ENCODE measurements around the gene ADO.

GRCh38 chr10:62813453-62813852 lies 8.9 kb downstream of the ADO start:
- TF ChIP-seq FOXM1 (IDR thresholded peaks at IDR 0.05; ENCODE audit: low read depth) = no peak
- TF ChIP-seq POLR2AphosphoS5 (IDR thresholded peaks at IDR 0.05; ENCODE audit: low read depth, low read length) = no peak
- TF ChIP-seq, protein P1, sequence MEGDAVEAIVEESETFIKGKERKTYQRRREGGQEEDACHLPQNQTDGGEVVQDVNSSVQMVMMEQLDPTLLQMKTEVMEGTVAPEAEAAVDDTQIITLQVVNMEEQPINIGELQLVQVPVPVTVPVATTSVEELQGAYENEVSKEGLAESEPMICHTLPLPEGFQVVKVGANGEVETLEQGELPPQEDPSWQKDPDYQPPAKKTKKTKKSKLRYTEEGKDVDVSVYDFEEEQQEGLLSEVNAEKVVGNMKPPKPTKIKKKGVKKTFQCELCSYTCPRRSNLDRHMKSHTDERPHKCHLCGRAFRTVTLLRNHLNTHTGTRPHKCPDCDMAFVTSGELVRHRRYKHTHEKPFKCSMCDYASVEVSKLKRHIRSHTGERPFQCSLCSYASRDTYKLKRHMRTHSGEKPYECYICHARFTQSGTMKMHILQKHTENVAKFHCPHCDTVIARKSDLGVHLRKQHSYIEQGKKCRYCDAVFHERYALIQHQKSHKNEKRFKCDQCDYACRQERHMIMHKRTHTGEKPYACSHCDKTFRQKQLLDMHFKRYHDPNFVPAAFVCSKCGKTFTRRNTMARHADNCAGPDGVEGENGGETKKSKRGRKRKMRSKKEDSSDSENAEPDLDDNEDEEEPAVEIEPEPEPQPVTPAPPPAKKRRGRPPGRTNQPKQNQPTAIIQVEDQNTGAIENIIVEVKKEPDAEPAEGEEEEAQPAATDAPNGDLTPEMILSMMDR (IDR thresholded peaks at IDR 0.05) = no peak
- no peak for TF ChIP-seq PBX3 (IDR thresholded peaks at IDR 0.05)
- TF ChIP-seq, protein P2, sequence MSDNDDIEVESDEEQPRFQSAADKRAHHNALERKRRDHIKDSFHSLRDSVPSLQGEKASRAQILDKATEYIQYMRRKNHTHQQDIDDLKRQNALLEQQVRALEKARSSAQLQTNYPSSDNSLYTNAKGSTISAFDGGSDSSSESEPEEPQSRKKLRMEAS (IDR thresholded peaks at IDR 0.05; ENCODE audit: low read depth) = no peak
- no peak for TF ChIP-seq EP300 (IDR thresholded peaks at IDR 0.05; ENCODE audit: borderline replicate concordance in 1 of 2, low read depth in 1 of 2, low read length in 1 of 2)
- no peak for TF ChIP-seq CHD2 (IDR thresholded peaks at IDR 0.05; ENCODE audit: low read length, partially characterized antibody)
- TF ChIP-seq RXRA (IDR thresholded peaks at IDR 0.05; ENCODE audit: borderline replicate concordance, low read depth) = no peak
- TF ChIP-seq ELF1 (IDR thresholded peaks at IDR 0.05) = no peak
- TF ChIP-seq TCF12 (IDR thresholded peaks at IDR 0.05) = no peak
- no peak for TF ChIP-seq GATA2 (CRISPR knock-in tag; IDR thresholded peaks at IDR 0.05)
- no peak for TF ChIP-seq JUND (IDR thresholded peaks at IDR 0.05)

All from SK-N-SH (cell line).